Colon (tissue), 2 donors: ENCODE data around the gene TMEM131L.
"Not testable (repeated sequence)": the region's sequence is repeated elsewhere in the genome, so short reads cannot be mapped to it uniquely, and the experiment has no call there.

ENCODE experiments used
- FAIRE-seq: peaks from 2 replicates; lab custom pipeline; 2012; peaks lifted over from hg19 to GRCh38; lab: Jason Lieb, UNC
- donor health status: control.
- donor health status: control.

TMEM131L gene

DNA sequence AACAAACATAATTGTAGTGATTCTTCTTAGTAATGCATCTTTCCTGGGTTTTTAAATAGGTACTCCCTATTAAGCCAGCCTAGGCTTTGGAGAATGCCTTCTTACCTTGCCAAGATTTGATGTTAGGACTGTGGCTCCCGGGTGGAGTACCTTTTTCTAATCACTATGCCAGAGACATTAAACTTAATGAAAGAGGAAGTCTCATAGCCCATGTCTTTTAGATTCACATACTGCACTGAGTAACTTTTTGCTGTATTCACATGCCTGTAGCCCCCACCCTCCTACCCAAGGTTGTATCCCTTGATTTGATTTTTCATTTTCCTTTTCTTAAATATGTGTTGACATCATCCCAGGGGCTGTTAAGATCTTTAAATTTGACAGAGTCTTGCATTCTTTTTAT is 113.7 kb downstream of the TMEM131L start:
- no peak for FAIRE-seq

DNA sequence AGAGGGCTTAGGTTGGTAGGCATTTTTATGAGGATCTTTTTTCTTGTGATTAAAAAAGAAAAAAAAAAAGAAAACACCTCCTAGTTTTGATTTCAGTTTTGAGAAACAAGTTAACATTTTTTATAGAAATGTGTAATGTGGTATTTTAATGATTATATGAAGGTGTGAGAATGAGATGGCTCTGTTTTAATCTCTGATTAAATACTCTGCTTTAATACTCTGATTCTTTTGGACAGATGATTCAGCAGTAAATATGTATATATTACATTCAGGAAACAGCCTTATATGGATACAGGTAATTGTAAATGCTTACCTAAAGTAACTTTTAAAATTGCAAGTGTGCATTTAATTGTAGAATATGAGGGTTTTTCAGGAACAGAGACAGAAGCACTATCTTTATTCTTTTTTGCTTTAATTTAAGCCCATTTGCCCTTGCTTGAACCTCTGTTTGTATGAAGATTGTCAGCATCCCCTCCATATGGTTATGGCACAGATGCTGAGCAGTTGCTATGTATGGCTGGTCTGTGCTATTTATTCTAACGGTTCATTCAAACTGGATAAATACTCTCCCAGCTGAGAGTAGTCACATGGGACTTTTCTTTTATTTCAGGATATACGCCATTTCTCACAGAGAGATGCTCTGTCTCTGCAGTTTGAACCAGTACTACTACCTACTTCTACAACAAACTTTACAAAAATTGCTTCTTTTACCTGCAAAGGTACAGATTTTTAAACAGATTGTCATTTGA is 117.0 kb downstream of the TMEM131L start:
- no peak for FAIRE-seq

DNA sequence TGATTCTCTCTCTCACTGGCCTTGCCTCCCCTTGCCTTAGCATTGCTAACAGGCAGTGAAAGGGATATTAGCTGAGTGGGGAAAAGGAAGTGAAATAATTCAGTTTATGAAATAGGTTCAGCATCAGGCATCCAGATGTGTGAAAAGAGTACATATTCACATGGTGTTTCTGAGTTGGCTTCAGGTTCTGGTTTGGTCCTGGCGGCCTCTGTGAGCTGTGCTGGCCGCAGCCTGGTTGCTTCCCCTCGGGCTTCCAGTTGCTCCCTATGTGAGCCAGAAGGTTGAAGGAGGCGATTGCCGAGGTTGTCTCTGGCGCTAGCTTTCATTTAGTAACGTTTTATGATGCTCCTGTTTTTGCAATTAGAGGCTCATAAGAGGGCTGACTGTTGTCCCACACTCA is 118.9 kb downstream of the TMEM131L start:
- no peak for FAIRE-seq

DNA sequence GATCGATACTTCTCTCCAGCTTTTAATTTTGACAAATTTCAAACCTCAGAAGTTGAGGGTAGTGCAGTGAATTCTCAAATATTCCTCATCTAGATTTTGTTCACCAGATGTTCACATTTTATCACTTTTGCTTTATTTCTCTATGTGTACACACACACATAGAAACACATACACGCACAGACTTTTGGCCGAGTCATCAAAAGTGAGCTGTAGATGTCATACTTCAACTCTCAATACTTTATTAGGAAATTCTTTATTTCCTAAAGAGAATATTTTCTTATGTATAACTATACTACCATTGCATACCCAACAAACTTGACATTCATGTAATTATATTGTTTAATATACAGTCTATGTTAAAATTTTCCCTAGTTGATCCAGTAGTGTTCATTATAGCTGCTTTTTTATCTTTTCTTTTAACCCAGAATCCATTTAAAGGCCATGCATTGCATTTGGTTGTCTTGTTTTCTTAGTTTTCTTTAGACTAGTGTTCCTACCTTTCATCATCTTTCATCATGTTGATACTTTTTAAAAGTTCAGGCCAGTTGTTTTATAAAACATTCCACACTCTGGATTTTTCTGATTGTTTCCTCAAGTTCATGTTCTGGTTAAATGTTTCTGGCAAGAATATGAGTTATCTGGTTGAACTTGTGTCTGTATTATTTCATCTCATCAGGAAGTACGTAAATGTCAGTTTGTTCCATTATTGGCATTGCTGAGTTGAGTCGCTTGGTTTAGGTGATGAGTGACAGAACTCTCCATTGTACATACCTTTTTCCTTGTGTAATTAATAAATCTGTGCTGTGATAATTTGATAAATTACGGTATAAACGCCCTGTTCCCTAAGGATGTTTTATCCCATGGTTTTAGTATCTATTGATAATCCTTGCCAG is 123.8 kb downstream of the TMEM131L start:
- FAIRE-seq = no peak

DNA sequence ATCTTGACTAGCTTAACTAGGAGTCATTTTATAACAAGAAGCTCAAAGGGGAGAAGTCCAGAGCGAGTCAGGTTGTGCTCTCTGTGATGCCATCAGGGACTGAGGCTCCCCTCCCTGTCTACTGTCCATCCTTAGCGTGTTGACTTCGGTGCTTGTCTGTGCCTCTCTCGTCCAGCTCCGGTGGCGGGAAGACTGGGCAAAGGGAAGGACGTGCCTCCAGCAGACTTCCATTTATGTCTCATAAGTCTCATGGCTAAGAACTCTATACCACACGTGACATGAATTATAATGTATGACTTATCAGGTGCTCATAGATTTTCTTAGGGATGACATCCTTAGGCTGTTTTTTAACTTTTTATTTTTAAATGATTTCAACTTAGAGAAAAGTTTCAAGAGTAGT is 125.3 kb downstream of the TMEM131L start:
- no peak for FAIRE-seq

DNA sequence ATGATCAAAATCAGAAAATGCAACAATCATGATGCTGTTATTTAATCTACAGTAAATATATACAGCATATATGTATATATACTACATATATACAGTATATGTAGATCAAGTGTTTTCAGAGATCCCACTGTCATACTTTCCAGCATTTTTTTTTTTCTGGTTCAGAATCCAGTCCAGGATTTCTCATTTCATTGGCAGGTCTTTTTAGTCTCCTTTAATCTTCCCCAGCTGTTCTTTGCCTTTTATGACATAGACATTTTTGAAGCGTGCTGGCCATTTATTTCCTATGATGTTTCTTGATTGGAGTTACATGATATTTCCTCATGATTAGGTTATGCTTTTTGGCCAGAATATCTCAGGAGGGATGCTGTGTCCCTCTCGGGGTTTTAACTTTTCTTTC is 125.9 kb downstream of the TMEM131L start:
- FAIRE-seq = no peak

DNA sequence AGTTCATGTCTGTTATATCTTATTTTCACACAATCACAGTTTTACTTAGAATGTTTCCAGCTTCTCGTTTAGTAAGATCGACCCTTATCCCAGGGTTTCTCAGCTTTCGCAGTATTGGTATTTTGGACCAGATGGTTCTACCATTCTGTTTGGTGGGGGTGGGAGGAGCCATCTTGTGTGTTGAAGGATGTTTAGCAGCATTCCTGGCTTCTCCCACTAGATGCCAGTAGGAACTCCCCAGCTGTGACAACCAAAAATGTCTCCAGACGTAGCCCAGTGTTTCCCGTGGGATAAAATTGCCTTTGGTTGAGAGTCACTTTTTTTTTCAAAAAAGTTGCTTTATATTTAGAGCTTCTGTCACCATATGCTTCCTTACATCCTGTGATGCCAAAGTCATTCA is 127.0 kb downstream of the TMEM131L start:
- no peak for FAIRE-seq

DNA sequence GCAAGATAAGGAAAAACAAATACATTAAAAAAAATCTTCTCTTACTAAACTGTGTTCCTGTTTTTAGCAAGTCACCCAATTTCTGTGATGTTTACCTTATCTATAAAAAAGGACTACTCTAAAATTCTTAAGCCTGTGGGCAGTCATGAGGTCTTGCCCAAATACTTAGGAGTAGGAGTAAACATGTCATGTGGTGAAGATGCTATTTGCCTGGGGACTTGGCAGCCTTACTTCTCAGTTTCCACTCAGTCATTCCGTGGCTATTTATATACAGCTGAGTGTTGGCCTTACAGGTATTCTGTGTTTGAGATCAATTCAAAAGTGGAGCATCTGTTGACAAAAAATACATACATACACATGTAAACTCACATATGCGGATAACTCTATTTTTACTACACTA is 128.1 kb downstream of the TMEM131L start:
- FAIRE-seq = no peak

DNA sequence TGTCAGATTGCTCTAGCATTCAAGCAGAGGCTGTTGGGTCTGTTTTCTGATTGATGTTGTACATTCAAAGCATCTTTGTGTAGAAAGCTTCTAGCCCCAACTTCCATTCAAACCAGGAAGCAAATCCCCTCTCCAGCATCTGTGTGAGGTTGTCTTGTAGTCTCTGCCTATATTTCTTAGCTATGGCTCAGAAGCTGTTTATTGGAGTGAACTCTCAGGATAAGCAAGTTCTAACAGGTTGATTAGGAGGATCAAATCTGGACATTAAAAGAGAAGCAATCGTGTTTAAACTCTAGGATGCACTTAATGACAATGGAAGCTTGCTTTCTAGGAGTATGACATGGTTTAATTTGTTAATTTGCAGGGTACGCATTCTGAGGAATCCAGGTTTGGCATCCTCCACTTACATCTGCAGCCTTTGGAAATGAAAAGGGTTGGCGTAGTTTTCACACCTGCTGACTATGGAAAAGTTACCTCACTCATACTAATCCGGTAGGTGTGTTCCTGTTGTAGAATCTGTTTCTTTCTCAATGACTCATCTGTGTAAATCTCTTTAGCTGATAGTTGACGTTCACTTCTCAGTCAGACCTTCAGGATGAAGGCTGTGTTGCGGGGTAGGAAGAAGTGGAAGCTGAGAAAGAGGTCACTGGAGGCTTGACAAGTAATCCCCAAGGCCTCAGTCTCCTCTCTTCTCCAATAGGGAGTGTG is 129.9 kb downstream of the TMEM131L start:
- no peak for FAIRE-seq

DNA sequence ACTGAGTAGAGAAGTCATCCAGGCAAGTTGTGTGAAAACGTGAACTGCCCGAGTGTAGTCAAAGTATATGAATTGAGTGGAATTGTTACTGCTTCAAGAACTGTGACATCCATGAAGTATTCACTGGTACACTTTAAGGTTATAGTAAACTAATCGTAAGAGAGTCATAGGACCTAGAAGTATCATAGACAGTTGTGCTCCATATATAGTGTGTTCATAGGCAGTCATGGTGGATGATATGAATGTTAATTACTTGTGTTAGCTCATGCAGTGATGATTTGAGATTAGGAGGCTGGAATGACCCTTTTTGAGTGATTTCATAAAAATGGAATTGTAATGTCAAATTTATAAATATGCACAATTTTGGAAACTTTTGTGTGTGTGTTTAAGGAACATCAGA is 136.6 kb downstream of the TMEM131L start:
- FAIRE-seq = no peak

DNA sequence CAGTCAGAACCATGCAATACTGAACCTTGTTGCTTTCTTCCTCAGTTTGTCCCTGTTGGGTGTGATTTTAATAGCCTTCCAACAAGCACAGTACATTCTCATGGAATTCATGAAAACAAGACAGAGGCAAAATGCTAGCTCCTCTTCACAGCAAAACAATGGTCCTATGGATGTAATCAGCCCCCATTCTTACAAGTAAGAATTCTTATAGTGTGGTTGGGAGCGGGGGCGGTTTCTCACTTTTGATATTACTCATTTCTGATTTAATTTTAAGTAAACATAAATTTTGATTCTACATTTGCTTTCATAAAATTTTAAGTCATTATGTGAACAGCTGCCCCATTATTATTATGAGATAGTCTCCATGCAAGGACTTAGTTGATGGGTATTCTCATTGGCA is 137.1 kb downstream of the TMEM131L start:
- no peak for FAIRE-seq

DNA sequence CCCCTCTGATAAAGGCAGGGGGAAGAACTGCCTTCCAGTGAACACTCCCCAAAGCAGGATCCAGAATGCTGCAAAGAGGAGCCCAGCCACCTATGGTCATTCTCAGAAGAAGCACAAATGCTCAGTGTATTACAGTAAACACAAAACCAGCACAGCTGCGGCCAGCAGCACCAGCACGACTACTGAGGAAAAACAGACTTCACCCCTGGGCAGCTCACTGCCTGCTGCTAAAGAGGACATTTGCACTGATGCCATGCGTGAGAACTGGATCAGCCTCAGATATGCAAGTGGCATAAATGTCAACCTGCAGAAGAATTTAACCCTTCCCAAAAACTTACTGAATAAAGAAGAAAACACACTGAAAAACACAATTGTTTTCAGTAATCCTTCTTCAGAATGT is 137.7 kb downstream of the TMEM131L start:
- no peak for FAIRE-seq

DNA sequence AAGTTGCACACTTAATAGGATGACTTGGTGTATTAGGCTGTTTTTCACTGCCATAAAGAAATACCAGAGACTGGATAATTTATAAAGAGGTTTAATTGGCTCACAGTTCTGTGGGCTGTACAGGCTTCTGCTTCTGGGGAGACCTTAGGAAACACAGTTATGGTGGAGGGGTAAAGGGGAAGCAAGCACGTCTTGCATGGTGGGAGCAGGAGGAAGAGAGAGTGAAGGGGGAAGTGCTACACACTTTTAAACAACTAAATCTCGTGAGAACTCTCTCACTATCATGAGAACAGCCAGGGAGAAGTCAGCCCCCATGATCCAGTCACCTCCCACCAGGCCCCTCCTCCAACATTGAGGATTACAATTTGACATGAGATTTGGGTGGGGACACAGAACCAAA is 142.9 kb downstream of the TMEM131L start:
- FAIRE-seq = not testable (repeated sequence)

DNA sequence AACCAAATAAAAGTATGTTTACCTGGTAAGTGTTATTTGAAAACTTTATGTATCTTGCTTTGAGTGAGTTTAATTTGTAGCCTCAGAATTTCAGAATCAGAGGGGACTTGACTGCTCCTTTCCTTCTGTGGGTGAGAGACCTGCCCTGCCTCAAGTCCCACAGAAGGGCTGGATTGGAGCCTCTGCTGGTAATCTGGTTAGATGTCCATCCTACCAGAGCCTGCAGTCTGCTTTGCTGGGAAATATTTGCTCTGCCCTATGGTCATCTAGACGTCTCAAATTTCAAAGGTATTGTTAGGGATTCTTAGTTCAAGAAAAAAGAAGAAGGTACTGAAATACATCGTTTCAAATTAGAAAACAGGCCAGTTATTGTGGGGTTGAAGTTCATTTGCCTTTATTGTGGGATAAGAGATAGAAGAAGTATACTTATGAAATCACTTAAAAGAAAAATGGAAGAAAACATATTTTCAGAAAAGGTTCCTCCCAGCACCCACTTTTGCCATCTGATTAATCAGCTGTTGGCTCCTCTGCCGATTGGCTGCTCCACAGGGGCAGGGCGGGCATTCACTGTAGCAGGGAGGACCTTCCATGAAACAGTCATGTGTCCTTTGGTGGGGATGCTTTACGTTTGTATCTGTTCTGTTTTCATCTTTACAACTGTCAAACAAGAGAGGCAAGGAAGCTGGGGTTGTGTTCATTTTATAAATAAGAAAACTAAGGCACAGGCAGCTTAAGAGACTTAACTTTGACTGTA is 144.6 kb downstream of the TMEM131L start:
- no peak for FAIRE-seq

DNA sequence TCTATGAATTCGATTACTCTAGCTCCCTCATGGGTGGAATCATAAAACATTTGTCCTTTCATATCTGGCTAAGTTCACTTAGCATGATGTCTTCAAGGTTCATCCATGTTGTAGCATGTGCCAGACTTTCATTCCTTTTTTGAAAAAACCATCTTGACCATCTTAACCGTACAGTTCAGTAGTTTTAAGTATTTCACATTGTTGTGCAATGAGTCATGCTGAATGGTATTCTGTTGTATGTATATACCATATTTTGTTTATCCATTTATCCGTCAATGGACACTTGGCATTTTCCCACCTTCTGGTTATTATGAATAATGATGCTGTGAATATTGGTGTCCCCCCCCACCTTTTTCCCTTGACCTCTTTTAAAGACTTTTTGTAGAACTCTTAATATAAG is 145.5 kb downstream of the TMEM131L start:
- no peak for FAIRE-seq

DNA sequence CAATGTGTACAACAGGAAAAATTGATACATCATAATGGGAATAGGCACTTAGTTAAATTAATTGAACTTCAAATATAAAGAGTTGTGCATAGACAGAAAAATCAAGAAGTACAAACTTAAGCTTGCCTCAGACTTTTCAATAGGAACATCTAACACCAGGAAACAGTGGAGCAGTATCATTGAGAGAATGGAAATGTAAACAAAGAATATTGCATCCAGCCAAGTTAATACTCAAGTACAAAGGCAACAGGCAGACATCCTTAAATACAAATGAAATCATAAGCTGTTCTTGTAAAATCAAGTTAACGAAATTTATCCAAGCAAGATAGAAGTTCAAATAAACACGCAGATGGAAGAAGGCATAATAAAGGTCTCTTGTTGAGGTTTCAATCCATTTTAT is 146.7 kb downstream of the TMEM131L start:
- FAIRE-seq = no peak

DNA sequence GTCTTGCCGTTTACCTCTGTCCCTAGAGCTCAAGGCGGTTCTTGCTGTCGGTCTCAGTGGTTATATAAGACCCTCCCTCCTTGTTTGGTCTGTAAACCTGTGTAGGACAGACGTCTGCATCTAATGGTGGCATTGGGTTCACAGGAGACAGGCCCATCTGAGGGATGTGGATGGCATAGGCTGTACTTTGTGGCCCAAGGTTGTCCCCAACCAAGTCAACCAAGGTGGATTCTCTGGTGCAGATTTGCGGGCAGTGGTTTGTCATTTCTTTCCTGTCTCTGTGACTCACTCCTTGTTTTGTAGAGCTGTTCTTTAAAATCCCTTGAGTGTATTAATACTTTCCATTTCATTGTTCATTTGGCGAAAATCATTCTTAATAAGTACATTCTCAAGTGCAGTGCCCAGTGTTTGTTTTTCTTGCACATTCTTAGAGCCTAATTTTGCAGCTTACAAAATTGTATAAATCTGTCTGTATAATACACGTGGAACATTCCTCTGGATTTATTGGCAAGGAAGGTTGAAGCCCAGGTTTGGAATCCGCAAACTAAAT is 149.9 kb downstream of the TMEM131L start:
- FAIRE-seq = no peak

DNA sequence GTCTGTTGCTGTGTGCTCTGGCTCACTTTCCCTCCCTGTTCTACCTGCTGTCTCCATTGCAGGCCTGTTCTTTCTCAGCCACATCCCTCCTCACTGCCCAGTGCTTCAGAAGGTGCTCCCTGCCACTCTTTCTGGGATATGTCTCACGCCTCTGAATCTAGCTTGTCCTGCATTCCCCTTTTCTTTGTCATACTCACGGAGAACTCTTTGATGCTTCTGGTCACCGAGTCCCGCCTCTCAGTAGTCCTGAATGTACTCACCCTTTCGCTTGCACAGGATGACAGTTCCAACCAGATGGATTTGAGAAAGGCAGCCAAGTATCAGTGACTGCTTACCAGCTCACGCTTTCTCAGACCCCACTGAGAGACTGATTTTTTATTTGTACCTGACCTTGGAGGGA is 152.7 kb downstream of the TMEM131L start:
- no peak for FAIRE-seq

DNA sequence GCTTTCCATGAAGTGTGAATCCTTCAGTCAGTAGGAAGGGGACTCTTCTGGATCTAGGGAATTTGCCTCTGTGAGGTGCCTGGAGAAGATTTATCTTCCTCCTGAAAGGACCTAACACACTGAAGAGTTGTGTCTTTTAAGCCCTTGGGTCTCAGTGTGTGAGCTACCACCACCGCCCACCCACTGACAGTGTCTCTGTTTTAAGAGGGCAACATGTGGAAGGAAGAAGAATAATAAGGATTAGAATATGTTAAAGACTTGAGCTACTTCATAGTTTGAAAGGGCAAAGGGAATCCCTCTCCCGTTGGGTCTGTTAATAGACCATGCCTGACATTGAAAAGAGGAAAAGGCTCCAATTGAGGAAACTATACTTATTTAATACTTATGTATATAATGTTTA is 153.7 kb downstream of the TMEM131L start:
- FAIRE-seq = no peak

DNA sequence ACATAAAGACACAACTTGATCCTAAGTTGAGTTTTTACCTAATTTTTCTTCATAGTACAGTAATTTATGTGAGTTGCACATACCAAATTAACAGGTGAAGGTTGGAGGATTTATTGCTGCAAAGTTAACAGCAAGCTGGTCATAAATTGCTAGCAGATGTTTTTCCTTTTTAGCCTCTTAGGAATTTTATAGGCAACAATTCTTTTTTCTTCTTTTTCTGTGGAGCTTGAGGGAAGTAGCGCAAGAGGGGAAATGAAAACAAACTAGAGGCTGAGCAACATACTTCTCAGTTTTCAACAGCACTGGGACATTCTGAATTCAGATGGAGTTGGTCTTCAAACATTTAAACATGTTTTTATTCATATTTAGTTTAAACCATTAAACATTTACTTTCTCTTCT is 154.2 kb downstream of the TMEM131L start:
- FAIRE-seq = no peak

DNA sequence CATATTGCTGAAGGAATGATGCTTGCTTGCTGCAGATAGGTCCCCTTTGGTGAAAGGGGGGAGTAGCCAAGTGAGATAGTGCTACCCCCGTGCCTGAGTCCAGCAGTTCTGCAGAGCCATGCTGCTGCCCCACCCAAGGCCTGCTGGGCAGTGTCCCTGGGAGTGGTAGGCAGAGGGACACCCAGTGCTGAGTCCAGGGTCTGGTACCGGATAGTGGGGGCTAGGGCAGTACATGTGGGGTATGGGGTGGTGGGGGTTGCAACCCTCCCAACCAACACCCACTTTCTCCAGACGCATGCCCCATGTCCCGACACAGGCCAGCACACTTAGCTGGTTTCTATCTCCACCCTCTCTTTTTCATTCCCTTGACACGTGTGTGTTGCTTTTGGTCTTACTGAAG is 155.9 kb downstream of the TMEM131L start:
- no peak for FAIRE-seq

DNA sequence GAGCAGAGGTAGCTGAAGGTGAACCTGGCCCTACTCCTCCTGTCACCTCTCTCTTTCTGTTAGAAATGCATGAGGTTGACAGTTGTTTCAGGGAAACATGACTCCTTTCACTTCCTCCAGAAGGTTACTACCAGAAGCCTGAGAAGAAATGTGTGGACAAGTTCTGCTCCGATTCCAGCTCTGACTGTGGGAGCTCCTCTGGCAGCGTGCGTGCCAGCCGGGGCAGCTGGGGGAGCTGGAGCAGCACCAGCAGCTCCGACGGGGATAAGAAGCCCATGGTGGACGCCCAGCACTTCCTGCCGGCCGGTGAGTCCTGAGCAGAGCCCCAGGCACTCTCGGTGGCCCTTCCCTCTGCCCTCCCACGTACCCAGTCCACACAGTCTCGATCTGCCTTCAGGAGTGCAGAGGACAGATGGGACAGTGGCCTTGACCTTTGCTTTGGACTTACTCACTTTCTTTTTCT is 156.6 kb downstream of the TMEM131L start:
- no peak for FAIRE-seq
